ENCODE data around the gene SPRR2B. TPM values are rescaled to one million over a fixed set of nuclear protein-coding genes. Genes with fewer than 3 reads are reported as not detected.
"Not testable (repeated sequence)": the region's sequence is repeated elsewhere in the genome, so short reads cannot be mapped to it uniquely, and the experiment has no call there.

Gene SPRR2B
- not detected for total RNA-seq

DNA sequence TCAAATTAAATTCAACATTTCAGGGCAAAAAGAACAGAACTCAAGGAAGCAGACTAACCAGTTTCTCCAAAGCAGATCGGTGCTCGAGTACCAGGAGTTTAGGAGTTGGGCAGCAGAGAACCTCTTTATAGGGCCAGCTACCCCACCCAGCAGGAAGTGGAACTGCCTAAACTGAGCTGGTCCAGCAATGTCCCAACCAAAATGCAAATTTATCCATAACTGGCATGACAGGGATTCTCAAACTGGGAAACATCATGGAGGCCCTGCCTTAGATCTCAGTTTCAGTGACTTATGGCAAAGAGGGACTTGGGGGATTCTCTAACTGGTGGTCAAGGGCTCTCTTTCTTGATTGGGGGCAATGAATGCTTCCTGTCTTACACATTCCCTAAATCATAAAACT is at the start of gene SPRR2B:
Gene SPRR2B (minus strand): TSS at position 101 of the 400 bp plus-strand sequence. CDS start 772 bp downstream, outside the sequence.
- H3K4me3 Mint-ChIP-seq, result no peak within 1 kb of the TSS
- H3K4me1 Mint-ChIP-seq, result no peaks in the 10 kb centered on the region
- peaks cover 27% of the 10 kb centered on the region for H3K27me3 Mint-ChIP-seq
- no peaks in the 10 kb centered on the region for H3K9me3 Mint-ChIP-seq
- H3K27ac Mint-ChIP-seq, result no peak within 1 kb of the TSS
- no peaks in the 10 kb centered on the region for H3K36me3 Mint-ChIP-seq
- DNase-seq, result no peak

DNA sequence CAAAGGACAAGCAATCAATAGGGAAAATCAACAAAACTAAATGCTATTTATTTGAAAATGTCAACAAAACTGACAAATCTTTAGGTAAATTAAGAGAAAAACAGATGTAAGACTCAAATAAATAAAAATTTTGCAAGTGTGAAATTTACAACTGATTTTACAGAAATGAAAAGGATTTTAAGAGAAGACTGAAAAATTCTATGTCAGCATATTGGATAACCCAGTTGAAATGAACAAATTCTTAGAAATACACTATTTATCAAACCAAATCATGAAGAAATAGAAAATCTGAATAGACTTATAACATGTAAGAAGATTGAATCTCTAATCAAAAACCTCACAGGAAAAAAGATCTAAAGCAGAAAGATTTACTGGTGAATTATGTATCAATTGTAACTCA is 49.5 kb upstream of the SPRR2B start:
- Mint-ChIP-seq H3K4me3 (no peak overlapping the region), H3K36me3 (no peaks in the 10 kb centered on the region), H3K27me3 (peaks cover 39% of the 10 kb centered on the region), H3K4me1 (no peaks in the 10 kb centered on the region), H3K27ac (no peak overlapping the region), H3K9me3 (peaks cover 14% of the 10 kb centered on the region)
- no peak for DNase-seq

DNA sequence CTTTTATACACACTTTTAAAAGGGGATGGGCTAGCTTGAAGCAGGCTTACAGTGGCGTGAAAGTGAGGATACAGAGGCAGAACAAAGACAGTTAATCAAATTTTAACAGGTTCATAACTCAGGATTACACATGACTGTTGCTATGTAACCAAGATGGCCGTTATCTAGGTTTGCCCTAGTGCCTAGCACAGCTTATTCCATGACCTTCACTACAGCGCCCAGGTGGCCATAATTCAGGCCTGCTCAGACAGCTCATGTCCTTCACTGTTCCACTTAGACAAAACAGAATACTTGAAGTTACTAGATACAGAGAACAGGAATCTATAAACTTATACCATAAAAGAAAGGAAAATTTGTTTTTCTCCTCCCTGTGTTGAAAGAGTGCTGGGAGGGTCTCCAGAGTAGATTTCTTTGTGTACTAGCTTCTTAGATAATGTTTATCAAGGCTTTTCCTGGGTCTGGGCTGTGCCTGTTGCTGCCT is 48.1 kb upstream of the SPRR2B start:
- Mint-ChIP-seq H3K27me3 (peaks cover 42% of the 10 kb centered on the region), H3K27ac (no peak overlapping the region), H3K4me1 (no peaks in the 10 kb centered on the region), H3K9me3 (no peaks in the 10 kb centered on the region), H3K36me3 (no peaks in the 10 kb centered on the region), H3K4me3 (no peak overlapping the region)
- DNase-seq, result no peak

DNA sequence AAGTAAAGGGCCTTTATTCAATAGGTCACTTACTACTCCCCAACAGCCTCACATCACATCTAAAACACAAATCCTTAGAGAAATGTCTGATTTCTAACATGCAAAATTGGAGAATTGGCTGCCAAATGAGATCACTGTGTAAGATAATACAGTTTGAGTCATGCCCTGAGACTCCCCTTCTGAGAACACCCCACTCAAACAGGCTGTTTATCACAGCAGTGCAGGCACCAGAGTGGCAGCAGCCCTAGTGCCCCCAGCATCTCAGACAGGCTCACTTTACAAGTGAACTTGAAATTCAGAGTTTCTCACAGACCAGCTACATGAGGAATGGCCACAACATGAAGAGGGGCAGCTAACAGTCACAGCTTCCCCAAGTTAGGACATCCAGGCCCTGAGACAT is 43.9 kb upstream of the SPRR2B start:
- H3K4me1 Mint-ChIP-seq, H3K36me3 Mint-ChIP-seq, H3K9me3 Mint-ChIP-seq, DNase-seq, H3K27ac Mint-ChIP-seq, H3K4me3 Mint-ChIP-seq: not testable (repeated sequence)
- peaks cover 37% of the 10 kb centered on the region for H3K27me3 Mint-ChIP-seq

DNA sequence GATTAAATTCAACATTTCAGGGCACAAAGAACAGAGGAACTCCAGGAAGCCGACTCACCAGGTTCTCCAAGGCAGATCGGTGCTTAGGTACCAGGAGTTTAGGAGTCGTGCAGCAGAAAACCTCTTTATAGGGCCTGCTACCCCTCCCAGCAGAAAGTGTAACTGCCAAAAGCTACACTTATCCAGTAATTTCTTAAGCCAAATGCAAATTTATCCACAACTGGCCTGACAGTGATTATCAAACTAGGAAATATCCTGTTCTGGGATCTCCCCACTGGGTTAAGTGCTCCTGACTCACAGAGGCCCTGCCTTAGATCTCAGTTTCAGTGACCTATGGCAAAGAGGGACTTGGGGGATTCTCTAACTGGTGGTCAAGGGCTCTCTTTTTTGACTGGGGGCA is 42.0 kb upstream of the SPRR2B start, which contains the start of gene SPRR2F:
Gene SPRR2F (minus strand): TSS at position 101 of the 400 bp plus-strand sequence. CDS start 783 bp downstream, outside the sequence.
- Mint-ChIP-seq H3K4me1 (no peaks in the 10 kb centered on the region), H3K4me3 (no peak within 1 kb of the TSS), H3K27ac (no peak within 1 kb of the TSS), H3K36me3 (no peaks in the 10 kb centered on the region), H3K9me3 (no peaks in the 10 kb centered on the region), H3K27me3 (peaks cover 29% of the 10 kb centered on the region)
- no peak for DNase-seq

DNA sequence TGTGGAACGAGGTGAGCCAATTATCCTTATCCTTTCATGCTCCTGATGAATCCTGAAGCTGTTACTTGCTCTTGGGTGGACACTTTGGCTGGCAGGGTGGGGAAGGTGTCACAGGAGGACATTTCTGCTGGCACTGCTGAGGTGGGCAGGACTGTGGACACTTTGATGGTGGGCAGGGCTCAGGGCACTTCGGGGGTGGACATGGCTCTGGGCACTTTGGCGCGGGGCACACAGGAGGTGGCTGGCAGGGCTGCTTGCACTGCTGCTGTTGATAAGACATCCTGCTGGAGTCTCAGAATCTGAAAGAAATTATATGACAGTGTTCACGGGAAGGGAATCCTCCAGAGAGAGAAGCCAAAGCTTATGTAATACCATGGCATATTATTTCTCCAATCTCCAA is 41.0 kb upstream of the SPRR2B start:
- not testable (repeated sequence) for H3K4me1 Mint-ChIP-seq, H3K9me3 Mint-ChIP-seq, DNase-seq, H3K4me3 Mint-ChIP-seq, H3K27ac Mint-ChIP-seq, H3K36me3 Mint-ChIP-seq
- H3K27me3 Mint-ChIP-seq, result peaks cover 26% of the 10 kb centered on the region

DNA sequence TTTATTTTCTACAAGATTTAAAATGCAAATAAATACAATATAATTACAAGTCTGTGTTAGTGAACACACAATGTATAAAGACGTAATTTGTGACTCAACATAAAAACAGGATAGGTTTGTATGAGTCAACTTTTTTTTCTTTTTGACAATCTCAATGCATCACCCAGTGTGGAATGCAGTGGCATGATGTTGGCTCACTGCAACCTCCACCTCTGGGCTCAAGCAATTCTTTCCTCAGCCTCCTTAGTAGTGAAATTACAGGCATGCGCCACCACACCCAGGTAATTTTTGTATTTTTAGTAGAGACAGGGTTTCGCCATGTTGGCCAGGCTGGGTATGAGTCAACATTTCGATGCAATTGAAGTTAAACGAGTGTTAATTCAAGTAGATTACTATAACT is 28.8 kb upstream of the SPRR2B start:
- Mint-ChIP-seq H3K27ac (no peak overlapping the region), H3K4me3 (no peak overlapping the region), H3K4me1 (no peaks in the 10 kb centered on the region), H3K27me3 (peaks cover 15% of the 10 kb centered on the region), H3K9me3 (no peaks in the 10 kb centered on the region), H3K36me3 (no peaks in the 10 kb centered on the region)
- DNase-seq, result no peak

DNA sequence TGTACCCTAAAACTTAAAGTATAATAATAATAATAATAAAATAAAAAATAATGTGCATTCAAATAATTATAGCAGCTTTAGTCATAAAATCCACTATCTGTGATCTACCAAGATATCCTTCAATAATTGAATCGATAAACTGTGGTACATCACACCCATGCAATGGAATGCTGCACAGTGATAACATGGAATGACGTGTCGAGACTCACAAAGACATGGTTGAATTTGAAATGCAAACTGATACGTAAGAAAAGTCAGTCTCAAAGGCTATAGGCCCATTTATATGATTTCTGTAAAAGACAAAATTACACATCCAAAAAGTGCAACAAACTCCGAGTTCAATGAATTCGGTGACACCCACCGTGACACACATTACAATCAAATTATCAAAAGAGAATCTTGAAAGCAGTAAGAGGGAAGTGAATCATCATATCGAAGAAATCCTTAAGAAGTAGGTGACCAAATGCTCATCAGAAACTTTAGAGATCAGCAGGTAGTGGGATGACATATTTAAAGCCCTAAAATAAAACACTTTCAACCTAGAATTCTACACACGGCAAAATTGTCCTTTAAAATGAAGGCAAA is 28.1 kb upstream of the SPRR2B start:
- DNase-seq, result no peak
- Mint-ChIP-seq H3K9me3 (no peaks in the 10 kb centered on the region), H3K27me3 (peaks cover 12% of the 10 kb centered on the region)

DNA sequence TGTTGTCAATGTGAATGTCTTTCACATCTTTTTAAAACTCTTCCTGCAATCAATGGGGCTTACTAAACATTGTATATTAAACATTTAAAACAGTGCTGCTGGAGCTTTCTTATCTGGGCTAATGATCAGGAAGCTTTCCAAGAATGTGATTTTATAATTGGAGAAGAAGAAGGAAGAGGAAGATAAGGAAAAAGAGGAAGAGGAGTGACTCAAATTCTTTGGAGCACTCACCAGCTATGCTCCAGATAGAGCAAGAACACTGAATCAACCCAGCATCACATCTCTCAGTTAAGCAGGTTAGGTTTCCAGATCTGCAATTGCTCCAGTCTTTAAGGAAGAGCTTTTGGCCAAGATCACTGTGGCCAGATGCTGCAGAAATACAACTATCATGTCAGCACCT is 24.4 kb upstream of the SPRR2B start:
- Mint-ChIP-seq H3K27ac (no peak overlapping the region), H3K4me3 (no peak overlapping the region), H3K4me1 (no peaks in the 10 kb centered on the region), H3K27me3 (peaks cover 5% of the 10 kb centered on the region), H3K36me3 (no peaks in the 10 kb centered on the region), H3K9me3 (no peaks in the 10 kb centered on the region)
- DNase-seq, result no peak

More for the DNA sequence above, 28.1 kb upstream of the SPRR2B start:
- no peaks in the 10 kb centered on the region for H3K4me1 Mint-ChIP-seq
- H3K27ac Mint-ChIP-seq, result no peak overlapping the region
- no peaks in the 10 kb centered on the region for H3K36me3 Mint-ChIP-seq
- no peak overlapping the region for H3K4me3 Mint-ChIP-seq

DNA sequence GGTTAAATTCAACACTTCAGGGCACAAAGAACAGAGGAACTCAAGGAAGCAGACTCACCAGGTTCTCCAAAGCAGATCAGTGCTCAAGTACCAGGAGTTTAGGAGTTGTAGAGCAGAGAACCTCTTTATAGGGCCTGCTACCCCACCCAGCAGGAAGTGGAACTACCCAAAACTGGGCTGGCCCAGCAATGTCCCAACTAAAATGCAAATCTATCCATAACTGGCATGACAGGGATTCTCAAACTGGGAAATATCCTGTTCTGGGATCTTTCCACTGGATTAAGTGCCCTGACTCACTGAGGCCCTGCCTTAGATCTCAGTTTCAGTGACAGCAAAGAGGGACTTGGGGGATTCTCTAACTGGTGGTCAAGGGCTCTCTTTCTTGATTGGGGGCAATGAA is 23.0 kb upstream of the SPRR2B start, which contains the start of gene SPRR2E:
Gene SPRR2E (minus strand): TSS at position 101 of the 400 bp plus-strand sequence. CDS start 775 bp downstream, outside the sequence.
- Mint-ChIP-seq H3K4me1 (no peaks in the 10 kb centered on the region), H3K36me3 (no peaks in the 10 kb centered on the region), H3K27ac (no peak within 1 kb of the TSS), H3K4me3 (no peak within 1 kb of the TSS), H3K9me3 (no peaks in the 10 kb centered on the region), H3K27me3 (peaks cover 5% of the 10 kb centered on the region)
- DNase-seq, result no peak

DNA sequence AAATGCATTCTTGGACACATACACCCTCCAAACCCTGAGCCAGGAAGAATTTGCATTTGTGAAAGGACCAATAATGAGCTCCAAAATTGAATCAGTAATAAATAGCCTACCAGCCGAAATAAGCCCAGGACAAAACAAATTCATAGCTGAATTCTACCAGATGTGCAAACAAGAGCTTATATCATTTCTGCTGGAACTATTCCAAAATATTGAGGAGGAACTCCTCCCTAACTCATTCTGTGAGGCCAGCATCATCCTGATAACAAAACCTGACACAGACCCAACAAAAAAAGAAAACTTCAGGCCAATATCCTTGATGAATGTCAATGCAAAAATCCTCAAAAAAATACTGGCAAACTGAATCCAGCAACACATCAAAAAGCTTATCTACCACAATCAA is 16.2 kb upstream of the SPRR2B start:
- DNase-seq, result no peak
- Mint-ChIP-seq H3K36me3 (no peaks in the 10 kb centered on the region), H3K4me1 (no peaks in the 10 kb centered on the region), H3K27ac (no peak overlapping the region), H3K9me3 (no peaks in the 10 kb centered on the region), H3K4me3 (no peak overlapping the region), H3K27me3 (peaks cover 20% of the 10 kb centered on the region)

DNA sequence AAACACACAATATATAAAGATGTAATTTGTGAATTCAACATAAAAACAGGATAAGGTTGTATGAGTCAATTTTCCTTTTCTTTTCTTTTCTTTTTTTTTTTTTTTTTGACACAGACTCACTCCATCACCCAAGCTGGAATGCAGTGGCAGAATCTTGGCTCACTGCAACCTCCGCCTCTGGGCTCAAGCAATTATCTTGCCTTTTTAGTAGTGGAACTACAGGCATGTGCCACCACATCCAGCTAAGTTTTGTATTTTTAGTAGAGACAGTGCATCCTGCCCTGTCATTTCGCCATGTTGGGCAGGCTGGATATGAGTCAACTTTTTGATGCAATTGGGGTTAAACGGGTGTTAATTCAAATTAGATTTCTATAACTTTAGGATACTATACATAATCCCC is 10.3 kb upstream of the SPRR2B start:
- Mint-ChIP-seq H3K27ac (no peak overlapping the region), H3K4me1 (no peaks in the 10 kb centered on the region), H3K36me3 (no peaks in the 10 kb centered on the region), H3K9me3 (peaks cover 9% of the 10 kb centered on the region), H3K4me3 (no peak overlapping the region), H3K27me3 (peaks cover 35% of the 10 kb centered on the region)
- no peak for DNase-seq

DNA sequence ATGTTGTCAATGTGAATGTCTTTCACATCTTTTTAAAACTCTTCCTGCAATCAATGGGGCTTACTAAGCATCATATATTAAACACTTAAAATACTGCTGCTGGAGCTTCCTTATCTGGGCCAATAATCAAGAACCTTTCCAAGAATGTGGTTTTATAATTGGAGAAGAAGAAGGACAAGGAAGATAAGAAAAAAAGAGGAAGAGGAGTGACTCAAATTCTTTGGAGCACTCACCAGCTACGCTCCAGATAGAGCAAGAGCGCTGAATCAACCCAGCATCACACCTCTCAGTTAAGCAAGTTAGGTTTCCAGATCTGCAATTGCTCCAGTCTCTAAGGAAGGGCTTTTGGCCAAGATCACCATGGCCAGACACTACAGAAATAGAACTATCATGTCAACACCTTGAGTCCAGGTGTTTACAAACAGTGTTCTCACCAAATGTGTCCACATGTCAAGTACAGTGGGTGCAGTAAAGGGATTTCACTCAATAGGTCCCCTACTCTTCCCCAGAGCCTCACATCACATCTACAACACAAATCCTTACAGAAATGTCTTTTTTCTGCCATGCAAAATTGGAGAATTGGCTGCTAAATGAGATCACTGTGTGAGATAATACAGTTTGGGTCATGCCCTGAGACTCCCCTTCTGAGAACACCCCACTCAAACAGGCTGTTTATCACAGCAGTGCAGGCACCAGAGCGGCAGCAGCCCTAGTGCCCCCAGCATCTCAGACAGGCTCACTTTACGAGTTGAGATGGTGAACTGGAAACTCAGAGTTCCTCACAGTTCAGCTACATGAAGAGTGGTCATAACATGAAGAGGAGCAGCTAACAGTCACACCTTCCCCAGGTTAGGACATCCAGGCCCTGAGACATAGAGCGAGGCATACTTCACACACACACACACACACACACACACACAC is 1.7 kb upstream of the SPRR2B start:
- no peaks in the 10 kb centered on the region for H3K9me3 Mint-ChIP-seq

DNA sequence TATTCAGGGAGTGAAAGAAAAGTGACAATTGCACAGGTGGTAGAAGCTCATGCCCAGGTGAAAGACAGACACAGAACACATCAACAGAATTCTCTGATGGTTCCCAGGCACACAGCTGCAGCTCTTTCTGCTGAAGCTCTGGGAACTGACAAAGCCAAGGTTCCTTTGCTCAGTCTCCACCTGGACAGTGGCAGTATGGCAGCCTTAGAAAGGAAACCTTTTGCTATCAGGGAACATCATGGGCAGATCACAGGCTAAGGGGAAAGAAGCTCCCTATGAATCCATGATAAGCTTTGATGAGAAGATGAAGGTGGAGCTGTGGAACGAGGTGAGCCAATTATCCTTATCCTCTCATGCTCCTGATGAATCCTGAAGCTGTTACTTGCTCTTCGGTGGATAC is 1.2 kb downstream of the SPRR2B start:
- Mint-ChIP-seq H3K4me1 (no peaks in the 10 kb centered on the region), H3K27ac (no peak overlapping the region), H3K9me3 (no peaks in the 10 kb centered on the region), H3K36me3 (no peaks in the 10 kb centered on the region), H3K27me3 (peaks cover 35% of the 10 kb centered on the region), H3K4me3 (no peak overlapping the region)
- no peak for DNase-seq

More for the DNA sequence above, 1.7 kb upstream of the SPRR2B start:
- Mint-ChIP-seq H3K4me1 (no peaks in the 10 kb centered on the region), H3K27me3 (peaks cover 16% of the 10 kb centered on the region), H3K36me3 (no peaks in the 10 kb centered on the region), H3K4me3 (no peak overlapping the region), H3K27ac (no peak overlapping the region)
- no peak for DNase-seq
